Inflammatory macrophage (primary cell): ENCODE results near the gene MLYCD.

Experiments
- DNase-seq, 2 donors: peaks; one replicate each; pipeline ENCODE4 v3.0.0-alpha.2; 2020 to 2022

MLYCD gene

GRCh38 chr16:83957296-83957855 is 58.5 kb downstream of the MLYCD start:
- no peak for DNase-seq

GRCh38 chr16:83958137-83958845 is 59.4 kb downstream of the MLYCD start:
- no peak for DNase-seq

GRCh38 chr16:83958846-83959565 is 60.1 kb downstream of the MLYCD start:
- DNase-seq: no peak

GRCh38 chr16:83959656-83960434 is 60.9 kb downstream of the MLYCD start:
- peak; percentile 18 to 32 for DNase-seq

GRCh38 chr16:83960521-83961249 is 61.8 kb downstream of the MLYCD start:
- no peak for DNase-seq

- DNase-seq: no peak
Measured at GRCh38 chr16:83961591-83961990, 62.7 kb downstream of the MLYCD start.

- no peak for DNase-seq
Measured at GRCh38 chr16:83963277-83964119, 64.6 kb downstream of the MLYCD start.

GRCh38 chr16:83964684-83965443 is 65.9 kb downstream of the MLYCD start:
- DNase-seq: no peak

- DNase-seq: no peak
Measured at GRCh38 chr16:83965444-83966152, 66.7 kb downstream of the MLYCD start.

- no peak for DNase-seq
Measured at GRCh38 chr16:83966153-83966696, 67.3 kb downstream of the MLYCD start.

- DNase-seq: no peak
Measured at GRCh38 chr16:83967091-83967490, 68.2 kb downstream of the MLYCD start.

GRCh38 chr16:83967838-83968305 is 69.0 kb downstream of the MLYCD start, which contains the start of gene NECAB2:
Gene NECAB2 (plus strand): TSS chr16:83968244. CDS start chr16:83968649, 405 bp downstream.
- peak; percentile 31 to 50 for DNase-seq

GRCh38 chr16:83968306-83968851 is 69.5 kb downstream of the MLYCD start:
- no peak for DNase-seq

GRCh38 chr16:83968891-83969649 is 70.2 kb downstream of the MLYCD start:
- no peak for DNase-seq

GRCh38 chr16:83969771-83970429 is 71.0 kb downstream of the MLYCD start:
- no peak for DNase-seq

GRCh38 chr16:83970430-83970815 is 71.5 kb downstream of the MLYCD start:
- DNase-seq: no peak
